GM12878 (cell line): ENCODE results near the gene LRRC56.

ENCODE experiments used
- ATF3 ChIP-seq: IDR thresholded peaks from 2 replicates; pipeline ENCODE4 v1.6.1; 2011; ENCODE audit warnings: low read depth, mild to moderate bottlenecking, low read length, moderate library complexity, borderline replicate concordance; ENCODE audit errors: extremely low read depth
- NBN ChIP-seq: fragments of 450-650 bp; IDR thresholded peaks from 2 replicates; pipeline ENCODE4 v1.6.1; 2016

GRCh38 chr11:541433-541885 lies 4.1 kb downstream of the LRRC56 start:
- TF ChIP-seq NBN, result no peak
- no peak for TF ChIP-seq ATF3
